C1 segment of cervical spinal cord (tissue), 14 donors: Measurements from ENCODE around the gene XPO4.
A peak's percentile ranks its signal among the peaks of the same experiment; 100 is the strongest.
"Not testable (repeated sequence)": the region's sequence is repeated elsewhere in the genome, so short reads cannot be mapped to it uniquely, and the experiment has no call there.

Experiments used
- DNase-seq, 14 donors: peaks; one replicate each; lab custom pipeline; 2025; lab: John Stamatoyannopoulos, UW

XPO4 gene

DNA sequence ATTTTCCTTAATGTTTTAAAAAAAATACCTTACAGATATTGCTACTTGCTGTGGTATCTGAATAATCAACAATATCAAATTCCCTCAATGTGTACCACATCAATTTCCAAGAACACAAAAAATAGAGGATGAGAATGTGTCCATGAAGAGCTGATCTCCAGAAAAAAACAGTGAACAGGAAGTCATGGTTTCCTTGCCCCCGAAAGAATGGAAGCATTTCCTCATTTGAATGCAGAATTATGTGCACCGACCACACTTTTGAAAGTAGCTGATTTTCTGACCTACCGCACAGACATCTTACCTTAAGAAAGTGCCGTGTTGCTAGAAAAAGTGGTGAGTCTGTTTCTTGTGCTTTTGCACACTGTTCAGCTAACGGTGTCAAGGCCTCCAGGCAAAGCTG is 115.4 kb downstream of the XPO4 start:
- DNase-seq, result no peak

DNA sequence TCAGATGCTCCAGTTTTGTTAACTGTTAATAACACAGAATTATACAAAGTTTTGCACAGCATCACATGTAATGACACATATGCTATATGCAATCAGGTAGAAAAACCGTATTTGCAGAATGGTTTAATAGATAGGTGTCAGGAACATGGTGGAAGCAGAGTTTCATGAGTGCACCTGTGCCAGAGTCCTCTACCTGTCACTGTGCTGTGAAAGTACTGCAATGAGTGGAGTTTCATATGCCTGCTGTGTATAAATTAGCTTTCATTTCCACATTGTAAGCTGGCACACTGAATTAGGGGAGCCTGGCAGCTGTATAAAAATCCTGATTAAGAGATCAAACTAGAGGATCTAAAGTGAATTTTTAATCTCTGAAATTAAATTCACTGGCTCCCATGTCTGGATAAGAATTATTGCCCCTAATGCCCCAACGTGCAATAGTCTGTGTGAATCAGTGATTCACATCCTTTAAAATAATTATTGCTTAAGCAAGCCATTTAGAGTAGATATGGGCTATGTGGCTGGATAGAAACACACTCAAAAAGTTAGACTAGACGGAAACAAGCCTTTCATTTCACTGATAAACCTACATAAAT is 120.3 kb downstream of the XPO4 start:
- no peak for DNase-seq

DNA sequence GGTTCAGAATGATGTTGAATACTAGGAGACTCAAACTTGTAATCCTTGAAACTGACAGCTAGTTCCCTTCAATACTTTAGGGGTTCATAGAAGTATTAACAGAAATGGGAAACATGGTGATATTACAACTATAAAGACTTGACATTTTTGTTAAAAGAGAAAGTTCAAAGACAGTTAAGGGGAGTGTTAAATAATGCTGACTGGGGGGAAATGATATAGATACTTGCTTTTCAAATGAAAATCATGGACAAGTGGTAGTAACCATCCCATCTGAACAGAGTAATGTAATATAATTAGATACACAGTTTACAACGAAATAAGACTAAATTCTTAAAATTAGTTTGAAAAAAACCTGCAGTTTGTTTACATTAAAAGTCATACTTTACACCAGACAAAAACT is 122.2 kb downstream of the XPO4 start:
- no peak for DNase-seq

DNA sequence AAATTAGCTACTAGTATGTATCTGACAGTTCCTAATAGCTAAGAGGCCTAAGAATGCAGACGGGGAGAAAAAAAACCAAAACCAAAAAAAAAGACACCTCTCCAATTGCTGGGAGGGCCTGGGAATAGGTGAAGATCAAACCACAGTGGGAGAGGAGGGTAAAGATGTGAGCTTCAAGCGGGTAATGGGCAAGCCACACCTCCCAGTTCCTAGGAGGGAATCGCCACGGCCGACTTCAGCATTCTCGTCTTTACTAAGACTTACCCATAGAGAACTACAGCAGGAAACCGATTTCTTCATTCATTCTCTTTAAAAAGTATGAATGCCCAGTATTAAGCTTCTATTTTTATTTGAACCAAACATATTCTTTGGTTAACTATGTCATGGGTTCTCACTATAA is 123.1 kb downstream of the XPO4 start:
- no peak for DNase-seq

DNA sequence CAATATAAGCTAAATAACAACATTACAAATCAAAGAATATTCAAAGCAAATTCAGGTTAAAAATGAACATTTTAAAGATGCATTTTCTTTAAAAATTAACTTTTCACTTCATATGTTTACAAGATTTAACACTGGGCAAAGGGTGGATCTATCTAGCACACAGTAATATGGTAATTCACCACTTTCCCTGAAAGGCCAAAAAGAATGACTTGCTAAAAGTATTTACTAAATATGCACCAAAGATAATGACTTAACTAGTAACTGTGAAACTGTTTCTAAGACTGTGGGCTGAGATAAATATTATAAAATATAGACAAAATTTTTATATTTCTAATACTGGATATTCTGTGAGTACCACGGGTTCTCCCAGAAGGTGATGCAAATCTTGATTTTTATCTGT is 124.2 kb downstream of the XPO4 start:
- no peak for DNase-seq

DNA sequence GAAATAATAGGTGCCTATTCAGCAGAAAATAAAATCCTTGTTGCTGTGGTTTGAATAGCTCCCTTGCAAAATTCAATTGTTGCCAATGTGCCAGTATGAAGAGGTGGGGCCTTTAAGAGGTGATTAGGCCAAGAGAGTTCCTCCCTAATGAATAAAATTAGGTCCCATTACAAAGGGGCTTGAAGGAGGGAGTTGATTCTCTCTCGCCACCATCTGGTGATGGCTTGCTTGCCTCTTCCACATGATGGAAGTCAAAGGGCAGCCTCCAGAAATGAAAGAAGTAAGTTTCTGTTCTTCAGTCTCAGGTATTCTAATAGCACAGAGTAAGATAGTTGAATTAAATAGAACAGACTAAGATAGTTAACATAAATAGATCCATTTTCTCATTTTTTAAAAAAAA is 125.8 kb downstream of the XPO4 start:
- no peak for DNase-seq

DNA sequence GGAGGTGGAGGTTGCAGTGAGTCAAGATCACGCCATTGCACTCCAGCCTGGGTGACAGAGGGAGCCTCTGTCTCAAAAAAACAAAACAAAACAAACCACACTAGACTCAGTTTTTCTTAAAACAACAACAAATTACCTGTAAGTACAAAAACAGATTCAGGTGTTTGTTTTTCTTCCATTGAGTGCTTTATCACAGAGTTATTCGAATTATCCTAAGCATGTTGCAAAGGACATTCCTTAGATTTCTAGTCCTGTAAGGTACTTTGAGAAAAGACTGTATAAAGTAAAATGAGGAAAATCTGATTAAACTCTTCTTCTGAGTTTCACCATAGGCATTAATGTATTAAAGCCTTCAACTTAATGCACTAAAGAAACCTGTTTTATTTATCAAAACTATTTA is 126.6 kb downstream of the XPO4 start:
- no peak for DNase-seq

DNA sequence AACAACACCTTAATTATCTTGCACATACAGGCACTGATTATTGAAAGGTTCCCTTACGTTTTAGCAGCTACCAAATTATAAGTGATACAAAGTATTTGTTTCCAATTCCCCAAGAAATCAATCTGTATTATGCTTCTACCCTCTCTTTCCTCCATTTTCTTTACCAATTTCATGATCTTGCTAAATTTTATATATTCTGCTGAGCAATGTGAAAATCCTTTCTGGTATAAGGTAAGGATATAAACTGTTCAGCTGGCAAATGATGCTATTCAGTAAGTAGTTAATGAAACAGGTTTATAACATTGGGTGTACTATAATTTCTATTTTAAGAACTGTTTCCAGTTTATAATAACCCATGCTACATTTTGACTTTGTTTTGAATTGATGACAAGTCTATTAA is 127.8 kb downstream of the XPO4 start:
- DNase-seq, result no peak

DNA sequence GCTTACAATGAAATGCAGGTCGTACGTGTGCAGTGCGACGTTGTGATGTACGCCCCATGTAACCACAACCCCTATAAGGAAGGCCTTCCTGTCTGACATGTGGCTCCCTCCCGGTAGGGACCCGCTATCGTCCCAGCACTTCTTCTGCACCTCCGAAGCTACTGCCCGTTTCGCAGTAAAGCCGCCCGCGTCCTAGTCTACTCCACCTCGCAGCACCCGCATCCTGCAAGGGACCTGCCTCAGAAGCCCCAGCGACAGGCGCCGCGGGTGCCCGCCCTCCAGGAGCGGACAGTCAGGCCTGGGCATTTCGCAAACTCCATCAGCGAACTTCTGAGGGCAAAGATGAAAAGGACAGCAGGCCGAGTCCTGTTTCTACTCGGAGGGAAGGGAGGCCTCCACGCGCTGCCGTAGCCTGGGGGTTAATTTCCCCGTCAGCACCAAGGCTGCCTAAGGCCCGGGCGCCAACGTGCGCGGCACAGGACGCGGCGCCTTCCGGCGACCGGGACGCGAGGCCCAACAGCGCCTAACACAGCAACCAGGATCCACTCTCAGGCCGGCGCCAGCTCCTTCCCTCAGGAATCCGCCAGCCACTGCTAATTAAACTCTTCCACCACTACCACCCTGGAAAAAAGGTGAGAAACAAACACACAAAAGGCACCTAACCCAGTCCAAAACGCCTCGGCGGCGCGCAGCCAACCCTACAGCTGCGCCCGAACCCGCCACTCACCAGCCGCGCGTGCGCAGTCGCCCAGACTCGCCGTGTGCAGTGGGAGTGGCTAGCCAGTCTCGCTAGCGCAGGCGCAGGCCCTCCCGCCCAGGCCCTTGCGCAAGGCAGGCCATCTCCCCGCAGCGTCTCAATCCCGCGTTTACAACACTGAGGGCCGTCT is 129.1 kb downstream of the XPO4 start, which contains the start of gene EEF1AKMT1:
TSS of gene EEF1AKMT1 (minus strand) at position 768 of the 887 bp plus-strand sequence. CDS start 16,363 bp downstream, outside the sequence.
- peak; percentile 50 to 94 (median 85) for DNase-seq

DNA sequence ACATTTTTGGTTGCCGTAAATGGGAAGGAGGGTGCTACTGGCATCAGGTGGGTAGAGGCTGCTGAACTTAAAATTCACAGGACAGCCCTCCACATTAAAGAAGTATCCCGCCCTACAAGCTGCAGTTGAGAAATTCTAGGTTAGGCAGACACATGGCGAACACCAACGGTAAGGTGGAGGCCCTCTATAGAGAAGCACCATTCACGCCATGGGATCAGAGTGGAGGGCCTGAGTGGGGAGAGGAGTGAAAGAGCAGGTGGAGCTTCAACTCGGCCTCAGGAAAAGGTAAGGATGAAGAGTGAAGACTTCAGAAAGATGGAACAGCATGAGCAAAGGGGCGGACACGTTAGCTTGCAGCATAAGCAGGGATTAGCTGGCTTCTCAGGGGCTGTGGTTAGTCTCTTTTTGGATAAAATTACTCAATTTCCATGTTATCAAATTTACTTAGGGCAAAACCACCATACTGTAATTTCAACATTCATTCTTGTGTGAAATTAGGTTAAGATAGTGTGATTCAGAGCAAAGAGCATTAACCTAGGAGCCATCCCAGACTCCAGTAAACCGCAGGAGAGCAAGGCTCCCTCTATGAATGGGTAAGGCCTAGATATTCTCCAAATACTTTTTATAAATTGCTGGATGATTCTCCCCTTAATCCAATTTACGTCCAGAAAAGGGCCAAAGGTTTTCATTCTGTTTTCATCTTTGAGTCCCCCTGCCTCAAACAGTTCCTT is 130.0 kb downstream of the XPO4 start:
- DNase-seq, result no peak

DNA sequence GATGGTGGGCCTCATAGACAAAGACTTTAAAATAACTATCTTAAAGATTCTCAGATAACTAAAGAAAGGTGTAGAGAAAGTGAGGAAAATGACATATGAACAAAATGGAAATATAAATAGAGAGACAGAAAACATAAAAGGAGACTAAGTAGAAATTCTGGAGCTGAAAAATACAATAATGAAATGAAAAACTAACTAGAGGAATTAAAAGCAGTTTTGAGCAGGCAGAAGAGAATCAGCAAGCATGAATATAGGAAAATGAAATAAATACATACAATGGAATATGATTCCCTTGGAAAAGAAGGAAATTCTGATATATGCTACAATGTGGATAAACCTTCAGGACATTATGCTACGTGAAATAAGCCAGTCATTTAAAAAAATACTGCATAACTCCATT is 132.7 kb downstream of the XPO4 start:
- DNase-seq, result no peak

DNA sequence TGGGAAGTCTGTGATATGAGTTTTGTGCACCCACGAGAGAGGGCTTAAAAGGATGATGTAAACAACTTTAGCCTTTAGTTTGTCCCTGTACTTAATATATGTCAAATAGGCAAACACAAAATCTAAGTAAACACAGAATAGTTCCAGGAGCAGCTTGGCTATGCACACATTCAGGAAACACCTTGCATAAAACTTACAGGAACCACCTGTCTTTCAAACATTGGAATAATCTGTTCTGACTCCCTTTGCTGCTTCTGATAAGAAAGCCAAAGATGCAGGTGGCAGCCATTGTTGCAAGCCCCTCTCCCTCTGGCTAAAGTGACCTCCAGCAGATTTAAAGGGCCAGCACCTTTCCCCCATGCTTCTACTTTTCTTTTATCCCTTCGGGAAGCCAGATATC is 133.5 kb downstream of the XPO4 start:
- no peak for DNase-seq

DNA sequence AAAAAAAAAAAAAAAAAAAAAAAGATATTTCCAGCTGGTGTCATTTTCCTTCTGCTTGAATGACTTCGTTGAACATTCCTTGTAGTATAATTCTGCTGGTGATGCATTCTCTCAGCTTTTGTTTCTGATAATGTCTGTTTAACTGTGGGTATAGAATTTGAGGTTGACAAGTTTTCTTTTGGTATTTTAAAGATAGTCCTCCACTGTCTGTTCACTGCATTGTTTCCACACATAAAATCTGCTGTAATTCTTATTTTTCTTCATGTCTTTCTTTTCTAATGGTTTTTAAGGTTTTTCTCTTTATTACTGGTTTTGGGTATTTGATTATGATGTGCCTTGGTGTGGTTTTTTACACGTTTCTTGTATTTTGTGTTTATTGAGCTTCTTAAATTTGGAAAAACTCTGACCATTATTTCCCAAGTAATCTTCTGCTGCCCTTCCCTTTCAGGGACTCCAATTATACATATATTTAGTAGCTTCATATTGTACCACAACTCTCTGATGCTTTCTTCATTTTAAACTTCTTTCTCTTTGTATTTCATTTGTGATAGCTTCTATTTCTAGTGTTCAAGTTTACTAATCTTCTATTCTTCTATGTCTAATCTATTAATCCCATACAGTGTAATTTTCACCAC is 135.1 kb downstream of the XPO4 start:
- DNase-seq, result no peak

DNA sequence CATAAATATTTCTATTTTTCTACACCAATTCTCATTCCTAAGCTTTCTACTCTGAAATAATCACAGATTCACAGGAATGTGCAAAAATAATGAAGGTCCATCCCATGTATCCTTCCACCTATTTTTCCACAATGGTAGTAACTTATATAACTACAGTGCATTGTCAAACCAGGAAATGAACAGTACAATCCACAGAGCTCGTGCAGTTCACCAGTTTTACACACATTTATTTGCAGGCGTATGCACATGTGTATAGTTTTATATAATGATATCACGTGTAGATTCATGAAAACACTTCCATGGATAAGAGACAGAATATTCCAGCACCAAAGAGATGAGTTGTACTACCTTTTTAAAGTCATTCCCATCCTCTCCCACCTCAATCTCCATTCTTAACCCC is 141.7 kb downstream of the XPO4 start:
- DNase-seq, result no peak

DNA sequence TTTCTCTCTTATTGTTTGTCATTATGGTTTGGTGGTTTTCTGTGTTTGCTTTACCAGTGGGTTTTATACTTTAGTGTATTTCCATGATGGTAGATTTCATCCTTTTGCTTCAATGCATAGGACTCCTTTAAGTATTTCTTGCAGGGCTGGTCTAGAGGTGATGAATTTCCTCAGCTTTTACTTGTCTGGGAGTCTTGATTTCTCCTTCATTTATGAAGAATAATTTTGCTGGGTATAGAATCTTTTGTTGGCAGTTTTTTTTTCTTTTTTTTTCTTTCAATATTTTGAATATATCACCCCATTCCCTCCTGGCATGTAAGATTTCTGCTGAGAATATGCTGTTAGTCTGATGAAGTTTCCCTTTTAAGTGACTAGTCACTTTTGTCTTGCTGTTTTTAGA is 148.5 kb downstream of the XPO4 start:
- no peak for DNase-seq

DNA sequence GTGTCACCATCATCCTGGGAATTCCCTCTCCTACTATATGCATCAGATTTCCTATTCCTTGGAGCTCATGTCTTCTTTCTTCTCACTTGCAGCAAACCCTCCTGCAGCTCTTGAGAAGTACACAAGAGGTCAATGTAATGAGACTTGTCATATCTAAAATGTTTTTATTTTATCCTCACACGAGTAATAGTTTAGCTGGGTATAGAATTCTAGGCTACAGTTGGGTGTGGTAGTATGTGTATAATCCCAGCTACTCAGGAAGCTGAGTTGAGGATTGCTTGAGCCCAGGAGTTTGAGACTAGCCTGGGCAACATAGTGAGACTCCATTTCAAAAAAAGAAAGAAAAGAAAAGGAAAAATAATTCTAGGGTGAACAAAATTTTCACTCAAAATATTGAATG is 153.2 kb downstream of the XPO4 start:
- DNase-seq, result no peak

DNA sequence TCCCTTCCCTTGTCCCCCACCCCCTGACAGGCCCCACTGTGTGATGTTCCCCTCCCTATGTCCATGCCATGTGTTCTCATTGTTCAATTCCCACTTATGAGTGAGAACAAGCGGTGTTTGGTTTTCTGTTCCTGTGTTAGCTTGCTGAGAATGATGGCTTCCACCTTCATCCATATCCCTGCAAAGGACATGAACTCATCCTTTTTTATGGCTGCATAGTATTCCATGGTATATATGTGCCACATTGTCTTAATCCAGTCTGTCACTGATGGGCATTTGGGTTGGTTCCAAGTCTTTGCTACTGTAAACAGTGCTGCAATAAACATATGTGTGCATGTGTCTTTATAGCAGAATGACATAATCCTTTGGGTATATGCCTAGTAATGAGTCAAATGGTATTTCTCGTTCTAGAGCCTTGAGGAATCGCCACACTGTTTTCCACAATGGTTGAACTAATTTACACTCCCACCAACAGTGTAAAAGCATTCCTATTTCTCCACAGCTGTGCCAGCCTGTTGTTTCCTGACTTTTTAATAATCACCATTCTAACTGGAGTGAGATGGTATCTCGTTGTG is 158.6 kb downstream of the XPO4 start:
- DNase-seq, result not testable (repeated sequence)

DNA sequence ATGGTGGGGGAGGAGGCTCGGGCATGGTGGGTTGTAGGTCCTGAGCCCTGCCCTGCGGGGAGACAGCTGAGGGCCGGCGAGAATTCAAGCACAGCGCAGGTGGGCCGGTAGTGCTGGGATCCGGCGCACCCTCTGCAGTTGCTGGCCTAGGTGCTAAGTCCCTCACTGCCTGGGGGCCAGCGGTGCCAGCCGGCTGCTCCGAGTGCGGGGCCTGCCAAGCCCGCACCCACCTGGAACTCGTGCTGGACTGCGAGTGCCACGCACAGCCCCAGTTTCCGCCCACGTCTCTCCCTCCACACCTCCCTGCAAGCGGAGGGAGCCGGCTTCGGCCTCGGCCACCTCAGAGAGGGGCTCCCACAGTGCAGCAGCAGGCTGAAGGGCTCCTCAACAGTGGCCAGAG is 162.5 kb downstream of the XPO4 start:
- DNase-seq, result no peak

DNA sequence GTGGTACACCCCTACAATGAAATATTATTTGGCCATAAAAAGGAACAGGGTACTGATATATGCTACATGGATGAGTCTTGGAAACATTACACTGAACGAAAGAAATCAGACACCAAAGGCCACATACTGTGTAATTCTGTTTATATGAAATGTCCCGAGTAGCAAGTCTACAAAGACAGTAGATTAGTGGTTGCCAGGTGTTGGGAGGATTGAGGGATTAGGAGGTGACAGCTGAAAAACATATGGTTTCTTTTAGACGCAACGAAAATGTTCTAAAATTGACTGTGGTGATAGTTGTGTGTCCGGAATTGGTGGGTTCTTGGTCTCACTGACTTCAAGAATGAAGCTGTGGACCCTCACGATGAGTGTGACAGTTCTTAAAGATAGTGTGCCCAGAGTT is 163.9 kb downstream of the XPO4 start:
- no peak for DNase-seq

DNA sequence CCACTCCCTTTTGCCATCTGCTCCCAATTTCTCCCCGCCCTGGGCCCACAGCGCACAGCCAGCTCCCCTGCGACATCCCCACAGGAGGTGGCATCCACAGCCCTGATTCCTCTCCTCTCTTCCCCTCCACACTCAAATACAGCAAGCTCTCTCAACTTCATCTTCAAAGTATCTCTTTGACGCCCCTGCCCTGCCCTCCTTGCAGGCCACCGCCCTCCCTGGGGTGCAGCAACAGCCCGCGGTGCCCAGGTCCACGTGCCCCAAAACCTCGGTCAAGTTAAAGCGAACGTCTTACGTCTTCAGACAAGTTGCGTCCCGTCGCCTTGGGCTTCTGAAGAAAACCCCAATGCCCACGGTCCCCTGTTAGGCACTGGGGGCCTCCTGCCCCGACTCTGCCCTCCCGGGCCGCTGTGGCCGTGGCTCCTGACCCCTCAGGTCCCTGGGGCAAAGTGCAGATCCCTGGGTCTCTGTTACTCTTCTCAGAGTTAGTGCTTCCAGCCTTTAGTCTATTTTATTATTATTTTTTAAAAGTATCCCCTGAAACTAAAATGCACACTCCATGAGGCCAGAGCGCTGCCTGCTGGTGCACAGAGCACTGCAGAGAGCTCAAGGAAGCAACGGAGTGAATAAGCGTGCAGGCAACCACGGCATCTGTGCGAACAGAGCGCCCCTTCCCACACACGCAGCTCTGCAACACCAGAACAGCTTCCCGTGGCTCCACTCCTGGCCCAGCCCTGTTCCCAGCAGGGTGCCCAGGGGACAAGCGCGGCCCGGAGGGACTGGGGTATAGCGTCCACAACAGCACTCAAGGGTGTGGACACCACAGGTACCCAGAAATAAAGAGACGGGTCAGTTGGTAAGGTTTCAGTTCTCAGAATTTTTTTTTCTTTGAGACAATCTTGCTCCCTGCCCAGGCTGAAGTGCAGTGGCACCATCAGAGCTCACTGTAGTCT is 172.6 kb downstream of the XPO4 start:
- no peak for DNase-seq
